ENCODE results near the gene TCAIM.

DNA sequence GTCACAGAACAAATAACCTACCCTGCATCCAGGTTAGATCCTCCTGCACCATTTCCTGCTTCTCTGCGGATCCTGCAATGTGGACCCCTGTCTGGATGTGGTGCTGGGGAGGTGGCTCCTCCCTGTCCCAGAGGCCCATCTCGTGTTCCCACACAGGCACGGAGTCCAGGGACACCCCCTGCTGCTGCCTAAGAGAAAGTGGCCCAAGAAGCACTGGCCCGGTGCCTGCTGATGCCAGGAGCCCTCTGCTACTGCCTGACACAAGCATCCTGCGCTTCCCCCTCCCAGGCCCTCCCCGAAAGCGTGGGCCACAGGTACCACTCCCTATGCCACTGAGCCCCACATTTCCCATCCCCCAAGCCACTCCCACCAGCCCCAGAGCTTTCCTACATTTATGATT lies 90.3 kb downstream of the TCAIM start:
- no peak for TF ChIP-seq POLR2A (IDR thresholded peaks at IDR 0.05)
- TF ChIP-seq, protein P1, sequence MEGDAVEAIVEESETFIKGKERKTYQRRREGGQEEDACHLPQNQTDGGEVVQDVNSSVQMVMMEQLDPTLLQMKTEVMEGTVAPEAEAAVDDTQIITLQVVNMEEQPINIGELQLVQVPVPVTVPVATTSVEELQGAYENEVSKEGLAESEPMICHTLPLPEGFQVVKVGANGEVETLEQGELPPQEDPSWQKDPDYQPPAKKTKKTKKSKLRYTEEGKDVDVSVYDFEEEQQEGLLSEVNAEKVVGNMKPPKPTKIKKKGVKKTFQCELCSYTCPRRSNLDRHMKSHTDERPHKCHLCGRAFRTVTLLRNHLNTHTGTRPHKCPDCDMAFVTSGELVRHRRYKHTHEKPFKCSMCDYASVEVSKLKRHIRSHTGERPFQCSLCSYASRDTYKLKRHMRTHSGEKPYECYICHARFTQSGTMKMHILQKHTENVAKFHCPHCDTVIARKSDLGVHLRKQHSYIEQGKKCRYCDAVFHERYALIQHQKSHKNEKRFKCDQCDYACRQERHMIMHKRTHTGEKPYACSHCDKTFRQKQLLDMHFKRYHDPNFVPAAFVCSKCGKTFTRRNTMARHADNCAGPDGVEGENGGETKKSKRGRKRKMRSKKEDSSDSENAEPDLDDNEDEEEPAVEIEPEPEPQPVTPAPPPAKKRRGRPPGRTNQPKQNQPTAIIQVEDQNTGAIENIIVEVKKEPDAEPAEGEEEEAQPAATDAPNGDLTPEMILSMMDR (IDR thresholded peaks at IDR 0.05 in 4 of 5, conservative IDR thresholded peaks at IDR 0.05 in 1 of 5) = no peak
